H1 (cell line): Measurements from ENCODE around the gene EIF4E2. TPM values are rescaled to one million over a fixed set of nuclear protein-coding genes. Genes with fewer than 3 reads are reported as not detected.

Source experiments
- CTCF ChIA-PET: fragments of 300-600 bp; sonication (Branson Sonifier 250); formaldehyde crosslinking; loops from one replicate; lab custom pipeline; 2021; ENCODE audit not compliant: partially characterized antibody; lab: Charles Lee
- POLR2A ChIA-PET: fragments of 300-600 bp; sonication (Branson Sonifier 250); formaldehyde crosslinking; loops from one replicate; lab custom pipeline; 2021; ENCODE audit warnings: inconsistent platforms; ENCODE audit not compliant: partially characterized antibody; lab: Charles Lee
- DNase-seq, 2 experiments: peaks; one replicate each; pipeline versions ENCODE4 v3.0.0 to v3.0.0-alpha.2; 2010 to 2022; ENCODE audit warnings: low spot score in 2 of 2, low read depth in 1 of 2, mixed read lengths in 1 of 2
- FAIRE-seq: peaks from 2 replicates; lab custom pipeline; 2011; peaks lifted over from hg19 to GRCh38; lab: Jason Lieb, UNC
- H2AFZ ChIP-seq: 2 replicates; pipeline ENCODE4 v1.8.1; 2012; ENCODE audit warnings: low read length, inconsistent platforms
- H2AK5ac ChIP-seq: 2 replicates; pipeline ENCODE4 v1.6.1; 2013; ENCODE audit warnings: low read depth, low read length
- H2BK120ac ChIP-seq: replicated peaks from 2 replicates; pipeline ENCODE3; 2013; ENCODE audit warnings: low read depth, low read length, inconsistent platforms
- H2BK12ac ChIP-seq: 2 replicates; pipeline ENCODE4 v1.6.1; 2013; ENCODE audit warnings: low read depth, low read length
- H2BK15ac ChIP-seq: 2 replicates; pipeline ENCODE4 v1.6.1; 2013; ENCODE audit warnings: low read length
- H2BK20ac ChIP-seq: 2 replicates; pipeline ENCODE4 v1.6.1; 2013; ENCODE audit warnings: low read length
- H2BK5ac ChIP-seq: 2 replicates; pipeline ENCODE4 v1.6.1; 2013; ENCODE audit warnings: low read depth, low read length
- H3K14ac ChIP-seq: 2 replicates; pipeline ENCODE4 v1.6.1; 2013; ENCODE audit warnings: inconsistent platforms; ENCODE audit not compliant: insufficient read length
- H3K18ac ChIP-seq: 2 replicates; pipeline ENCODE4 v1.6.1; 2013; ENCODE audit warnings: low read length; ENCODE audit errors: extremely low read depth
- H3K23ac ChIP-seq: 2 replicates; pipeline ENCODE4 v1.6.1; 2013; ENCODE audit warnings: inconsistent platforms; ENCODE audit not compliant: insufficient read length
- H3K23me2 ChIP-seq: 2 replicates; pipeline ENCODE4 v1.6.1; 2013; ENCODE audit warnings: low read depth, low read length
- H3K27ac ChIP-seq: 2 replicates; pipeline ENCODE4 v1.6.1; 2011; ENCODE audit warnings: low read depth, low read length, inconsistent platforms
- H3K27me3 ChIP-seq, 4 experiments: replicated peaks in 1 of 4; 1 replicate in 1 of 4; 2 replicates in 3 of 4; pipeline versions ENCODE4 v1.6.1 to v1.8.1; 2011 to 2013; ENCODE audit warnings: low read length in 3 of 4, mild to moderate bottlenecking in 3 of 4, inconsistent platforms in 2 of 4, mixed read lengths in 2 of 4, moderate library complexity in 1 of 4; ENCODE audit not compliant: control insufficient read depth in 3 of 4, insufficient read depth in 3 of 4; ENCODE audit errors: extremely low read depth in 1 of 4
- H3K36me3 ChIP-seq, 4 experiments: 2 replicates each; pipeline versions ENCODE4 v1.6.1 to v1.8.1; 2011 to 2013; ENCODE audit warnings: mild to moderate bottlenecking in 4 of 4, low read length in 3 of 4, moderate library complexity in 2 of 4, control low read depth in 1 of 4, inconsistent platforms in 1 of 4; ENCODE audit not compliant: insufficient read depth in 4 of 4, control insufficient read depth in 2 of 4
- H3K4ac ChIP-seq: replicated peaks from 2 replicates; pipeline ENCODE3; 2013; ENCODE audit warnings: low read length, low read depth, mixed read lengths, inconsistent platforms; ENCODE audit not compliant: insufficient read length
- H3K4me1 ChIP-seq, 4 experiments: replicated peaks in 1 of 4; 1 replicate in 1 of 4; 2 replicates in 3 of 4; pipeline versions ENCODE4 v1.6.1 to v1.8.1; 2011 to 2013; ENCODE audit warnings: low read length in 3 of 4, inconsistent platforms in 2 of 4, mixed read lengths in 1 of 4; ENCODE audit not compliant: insufficient read depth in 4 of 4, control insufficient read depth in 3 of 4
- H3K4me2 ChIP-seq, 2 experiments: 2 replicates each; pipeline versions ENCODE4 v1.6.1 to v1.8.1; 2011 to 2013; ENCODE audit warnings: low read depth in 2 of 2, low read length in 2 of 2, control low read depth in 1 of 2, inconsistent platforms in 1 of 2, mild to moderate bottlenecking in 1 of 2; ENCODE audit not compliant: insufficient read depth in 1 of 2
- H3K4me3 ChIP-seq, 4 experiments: fragments of 200-600, 300-600 bp in 1 of 4; sonication (generic), shearing (Covaris generic), sonication (Bioruptor Twin) in 1 of 4; 2 replicates each; pipeline versions ENCODE4 v1.5.1 to v1.8.1; 2011 to 2016; ENCODE audit warnings: low read length in 4 of 4, low read depth in 3 of 4, control low read depth in 2 of 4, inconsistent platforms in 2 of 4, mild to moderate bottlenecking in 2 of 4, mixed read lengths in 1 of 4, moderate library complexity in 1 of 4; ENCODE audit not compliant: insufficient read depth in 2 of 4; ENCODE audit errors: extremely low read depth in 1 of 4
- H3K56ac ChIP-seq: replicated peaks from 2 replicates; pipeline ENCODE3; 2013; ENCODE audit warnings: low read depth, mild to moderate bottlenecking, mixed read lengths, low read length, inconsistent platforms; ENCODE audit not compliant: insufficient read length
- H3K79me1 ChIP-seq: 2 replicates; pipeline ENCODE4 v1.6.1; 2013; ENCODE audit warnings: low read depth, low read length, control low read depth
- H3K79me2 ChIP-seq, 2 experiments: 2 replicates each; pipeline versions ENCODE4 v1.6.1 to v1.8.1; 2012 to 2013; ENCODE audit warnings: low read length in 2 of 2, mild to moderate bottlenecking in 2 of 2, inconsistent platforms in 1 of 2; ENCODE audit not compliant: insufficient read depth in 2 of 2, control insufficient read depth in 1 of 2
- H3K9ac ChIP-seq, 4 experiments: replicated peaks in 1 of 4; 1 replicate in 1 of 4; 2 replicates in 3 of 4; pipeline versions ENCODE4 v1.6.1 to v1.8.1; 2011 to 2013; ENCODE audit warnings: low read depth in 3 of 4, low read length in 3 of 4, control low read depth in 2 of 4, mild to moderate bottlenecking in 2 of 4, moderate library complexity in 2 of 4, inconsistent platforms in 1 of 4; ENCODE audit errors: extremely low read depth in 1 of 4
- H3K9me3 ChIP-seq, 2 experiments: 2 replicates each; pipeline versions ENCODE4 v1.6.1 to v1.8.1; 2012 to 2013; ENCODE audit warnings: mild to moderate bottlenecking in 2 of 2, moderate library complexity in 2 of 2, control low read depth in 1 of 2, inconsistent platforms in 1 of 2, low read depth in 1 of 2, low read length in 1 of 2, mixed read lengths in 1 of 2; ENCODE audit not compliant: insufficient read depth in 2 of 2
- H4K20me1 ChIP-seq, 2 experiments: replicated peaks in 1 of 2; 2 replicates each; pipeline versions ENCODE3 to v1.8.1; 2011 to 2013; ENCODE audit warnings: inconsistent platforms in 2 of 2, low read length in 2 of 2, mild to moderate bottlenecking in 1 of 2; ENCODE audit not compliant: insufficient read depth in 2 of 2, control insufficient read depth in 1 of 2
- H4K5ac ChIP-seq: 2 replicates; pipeline ENCODE4 v1.6.1; 2013; ENCODE audit warnings: low read length, low read depth, mixed read lengths, inconsistent platforms; ENCODE audit not compliant: insufficient read length
- H4K8ac ChIP-seq: 2 replicates; pipeline ENCODE4 v1.8.0; 2013; ENCODE audit warnings: mild to moderate bottlenecking, moderate library complexity, low read length, inconsistent platforms; ENCODE audit not compliant: insufficient read depth; ENCODE audit errors: extremely low read depth
- H4K91ac ChIP-seq: replicated peaks from 2 replicates; pipeline ENCODE3; 2013; ENCODE audit warnings: low read length, mixed read lengths, inconsistent platforms; ENCODE audit not compliant: insufficient read length
- ASH2L ChIP-seq: fragments of 200-600, 300-600 bp; sonication (generic); IDR thresholded peaks from one replicate; pipeline ENCODE4 v1.7.1; 2017; ENCODE audit warnings: low read length
- CBX5 ChIP-seq: fragments of 300-800, 300-1000 bp; sonication (generic); IDR thresholded peaks from 2 replicates; pipeline ENCODE4 v1.7.1; 2016; ENCODE audit warnings: antibody characterized with exemption, low read length, low read depth
- CEBPB ChIP-seq: IDR thresholded peaks from 2 replicates; pipeline ENCODE4 v1.6.1; 2012; ENCODE audit warnings: low read depth, low read length
- CHD1 ChIP-seq: IDR thresholded peaks from 2 replicates; pipeline ENCODE4 v1.6.1; 2012; ENCODE audit warnings: low read depth, low read length, improper control_type of control experiment
- CTBP2 ChIP-seq: IDR thresholded peaks from 2 replicates; pipeline ENCODE4 v1.7.0; 2011; ENCODE audit warnings: borderline replicate concordance, mild to moderate bottlenecking, moderate library complexity, mixed read lengths, low read length; ENCODE audit not compliant: insufficient read depth, insufficient read length
- HDAC6 ChIP-seq: IDR thresholded peaks from one replicate; pipeline ENCODE4 v1.7.1; 2012; ENCODE audit warnings: low read depth, mild to moderate bottlenecking, inconsistent platforms, low read length, moderate library complexity
- RBBP5 ChIP-seq: IDR thresholded peaks from 2 replicates; pipeline ENCODE4 v1.7.1; 2012; ENCODE audit warnings: low read depth, mild to moderate bottlenecking, inconsistent platforms, low read length, moderate library complexity, borderline replicate concordance
- SIN3A ChIP-seq, 2 experiments: IDR thresholded peaks in 1 of 2; conservative IDR thresholded peaks in 1 of 2; 2 replicates each; pipeline ENCODE4 v1.6.1; 2011 to 2012; ENCODE audit warnings: low read length in 2 of 2, improper control_type of control experiment in 1 of 2, low read depth in 1 of 2, mild to moderate bottlenecking in 1 of 2
- SP4 ChIP-seq: IDR thresholded peaks from 2 replicates; pipeline ENCODE4 v1.6.1; 2012; ENCODE audit warnings: low read length, inconsistent platforms
- SUZ12 ChIP-seq: fragments of 200-600 bp; sonication (generic); IDR thresholded peaks from 2 replicates; pipeline ENCODE4 v1.6.1; 2012; ENCODE audit warnings: mild to moderate bottlenecking, inconsistent platforms, low read length, moderate library complexity, mixed read lengths
- TBP ChIP-seq: IDR thresholded peaks from 2 replicates; pipeline ENCODE4 v1.6.1; 2011; ENCODE audit warnings: low read depth, low read length, improper control_type of control experiment
- WGBS, 2 experiments: shearing (Covaris generic) in 1 of 2; methylation state at CpG; one replicate each; pipeline versions ENCODE4 v1.1.6 to v1.1.7; 2013 to 2015; ENCODE audit warnings: low lambda C conversion rate in 2 of 2, mixed read lengths in 2 of 2, inconsistent platforms in 1 of 2, low coverage in 1 of 2, missing lambda C conversion rate in 1 of 2; ENCODE audit not compliant: insufficient replicate concordance in 2 of 2, insufficient coverage in 1 of 2, insufficient read length in 1 of 2; ENCODE audit errors: extremely low coverage in 1 of 2, missing lambda C conversion rate in 1 of 2; 5-methylcytosine and 5-hydroxymethylcytosine counted together
- polyA plus RNA-seq, 7 experiments: library from polyadenylated mRNA; depleted of rRNA in 3 of 7; stranded (reverse) in 5 of 7; unstranded in 2 of 7; fragments of >200 nt in 5 of 7; fragments of 200-250 nt in 2 of 7; gene quantifications; 1 replicate in 5 of 7; 2 replicates in 1 of 7; 4 replicates in 1 of 7; pipeline versions ENCODE4 v1.2.1 to v1.2.3, GENCODE V29; 2011 to 2013; ENCODE audit warnings: missing spikeins in 2 of 7, mixed read lengths in 2 of 7
- total RNA-seq: library from RNA; stranded (reverse); fragmentation: NEBNext Ultra II Directional; extraction: Animal tissue kit (Norgen Biotek cat#: 25700); gene quantifications from 2 replicates; pipeline ENCODE4 v1.2.1, GENCODE V29; 2021
- TF ChIP-seq, protein P1 (sequence below): IDR thresholded peaks from 2 replicates; pipeline ENCODE4 v1.6.1; 2011; ENCODE audit warnings: low read depth, mild to moderate bottlenecking, low read length; ENCODE audit not compliant: insufficient read depth
- TF ChIP-seq, protein P2 (sequence below): IDR thresholded peaks from 2 replicates; pipeline ENCODE4 v1.6.1; 2012; ENCODE audit warnings: inconsistent platforms

EIF4E2 gene
- total and polyA plus RNA-seq, 2 of the 8 experiments (the other 6 are each of a cell fraction or from before 2014, with no cell fraction given) = 39.4 to 114 TPM

DNA sequence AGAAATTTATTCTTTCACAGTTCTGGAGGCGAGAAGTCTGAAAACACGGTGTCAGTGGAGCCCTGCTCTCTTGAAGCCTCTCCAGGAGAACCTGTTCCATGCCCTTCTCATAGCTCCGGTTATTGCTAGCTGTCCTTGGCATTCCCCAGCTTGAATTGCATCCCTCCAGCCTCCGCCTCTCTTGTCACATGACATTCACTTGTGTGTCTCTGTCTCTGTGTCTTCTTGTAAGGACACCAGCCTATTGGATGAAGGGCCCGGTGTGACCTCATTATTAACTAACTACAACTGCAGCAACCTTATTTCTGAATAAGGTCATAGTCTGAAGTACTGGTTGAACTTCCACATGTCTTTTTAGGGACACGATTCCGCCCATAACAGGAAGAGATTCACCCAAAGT is 34.9 kb upstream of the EIF4E2 start:
- Histone ChIP-seq H3K4ac (no peak overlapping the region), H3K14ac (no peak overlapping the region), H3K79me1 (no peaks in the 10 kb centered on the region), H3K18ac (no peak overlapping the region), H4K20me1 (no peaks in the 10 kb centered on the region), H3K56ac (no peak overlapping the region), H3K23me2 (peaks cover 2% of the 10 kb centered on the region; the same call in 1 of the 2 replicates), H2BK20ac (no peak overlapping the region), H3K27me3 (peaks cover 0 to 2% (median 0%) of the 10 kb centered on the region in 4 experiments; a peak in 4 of 7 replicates), H3K9ac (no peak overlapping the region), H4K91ac (no peak overlapping the region), H2BK5ac (no peak overlapping the region), H2BK120ac (no peak overlapping the region), H3K79me2 (no peaks in the 10 kb centered on the region), H2AFZ (0 out of 2 replicates have a peak overlapping the region, but pooled peaks have one; percentile 2), H4K5ac (no peak overlapping the region), H4K8ac (no peak overlapping the region), H3K36me3 (no peaks in the 10 kb centered on the region), H3K9me3 (no peaks in the 10 kb centered on the region), H3K4me2 (no peak overlapping the region), H2BK12ac (no peak overlapping the region), H2AK5ac (no peak overlapping the region), H2BK15ac (no peak overlapping the region), H3K4me3 (no peak overlapping the region), H3K27ac (no peak overlapping the region), H3K23ac (no peak overlapping the region), H3K4me1 (peaks cover 0 to 4% (median 2%) of the 10 kb centered on the region in 4 experiments; a peak in 2 of 7 replicates)
- CTCF ChIA-PET = interaction anchor here (0.6 to 1.7 kb wide), 12 partner anchors 9 to 151 kb away, joined by 3 to 9 read pairs (median 4); no protein-coding TSS in a partner anchor
- FAIRE-seq (no peak), DNase-seq (no peak)
- POLR2A ChIA-PET = no interaction called here
- WGBS, 2 experiments = 84% methylated on average over 7 of the region's 7 CpGs; no CpG with 5 or more reads in 1 of the 2 experiments
- TF ChIP-seq ASH2L = no peak
- TF ChIP-seq CTBP2 = no peak
- TF ChIP-seq TBP = no peak
- TF ChIP-seq RBBP5 = no peak
- no peak for TF ChIP-seq SUZ12
- no peak for TF ChIP-seq HDAC6
- no peak for TF ChIP-seq SP4
- no peak for TF ChIP-seq CEBPB
- TF ChIP-seq CBX5 = no peak
- TF ChIP-seq SIN3A (conservative IDR thresholded peaks at IDR 0.05 in 1 of 2, IDR thresholded peaks at IDR 0.05 in 1 of 2; ENCODE audit: low read depth in 1 of 2, low read length in 2 of 2) = no peak
- TF ChIP-seq, protein P1, sequence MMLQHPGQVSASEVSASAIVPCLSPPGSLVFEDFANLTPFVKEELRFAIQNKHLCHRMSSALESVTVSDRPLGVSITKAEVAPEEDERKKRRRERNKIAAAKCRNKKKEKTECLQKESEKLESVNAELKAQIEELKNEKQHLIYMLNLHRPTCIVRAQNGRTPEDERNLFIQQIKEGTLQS = no peak
- TF ChIP-seq, protein P2, sequence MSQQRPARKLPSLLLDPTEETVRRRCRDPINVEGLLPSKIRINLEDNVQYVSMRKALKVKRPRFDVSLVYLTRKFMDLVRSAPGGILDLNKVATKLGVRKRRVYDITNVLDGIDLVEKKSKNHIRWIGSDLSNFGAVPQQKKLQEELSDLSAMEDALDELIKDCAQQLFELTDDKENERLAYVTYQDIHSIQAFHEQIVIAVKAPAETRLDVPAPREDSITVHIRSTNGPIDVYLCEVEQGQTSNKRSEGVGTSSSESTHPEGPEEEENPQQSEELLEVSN = no peak
- no peak for TF ChIP-seq CHD1
